ENCODE measurements around the gene CDH19. TPM values are rescaled to one million over a fixed set of nuclear protein-coding genes. Genes with fewer than 3 reads are reported as not detected.

CDH19 gene
- total and polyA plus RNA-seq, 12 donors: 7.2 to 35.8 (median 13.8) TPM

DNA sequence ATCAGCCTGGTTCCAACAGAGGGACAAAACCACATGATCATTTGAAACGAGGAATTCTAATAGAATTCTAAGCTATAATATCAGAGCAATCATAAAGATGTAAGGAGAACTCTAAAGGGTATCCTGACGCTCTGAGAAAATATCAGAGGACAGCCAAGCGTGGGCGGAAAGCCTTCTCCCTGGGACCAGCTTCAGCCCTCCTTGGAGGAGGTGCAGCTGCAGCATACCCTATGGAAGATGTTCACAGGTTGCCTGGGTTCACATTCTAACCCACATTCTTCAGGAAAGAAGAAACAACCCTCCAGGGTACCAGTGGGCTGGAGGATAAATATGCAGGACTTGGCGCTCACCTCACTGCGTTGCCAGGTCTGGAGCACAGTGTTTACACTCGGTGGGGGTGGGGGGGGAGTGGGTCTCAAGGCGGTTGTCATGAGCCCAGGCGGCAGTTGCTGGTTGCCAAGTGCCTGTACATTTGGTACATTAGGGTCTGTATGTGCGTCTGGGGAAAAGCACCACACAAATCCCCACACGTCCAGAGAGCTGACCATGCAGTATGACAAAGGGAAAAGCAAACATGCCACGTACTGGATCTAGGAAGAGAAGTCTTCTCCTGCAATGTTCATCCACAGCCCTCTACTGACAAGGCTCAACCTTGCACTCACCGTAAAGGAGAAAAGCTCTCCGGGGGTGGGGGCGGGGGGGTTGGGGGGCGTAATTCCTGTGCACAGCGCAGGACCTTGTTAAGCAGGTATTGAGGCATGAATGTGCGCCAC is 80.5 kb downstream of the CDH19 start:
- Histone ChIP-seq H3K36me3 (peaks cover 0 to 5% (median 0%) of the 10 kb centered on the region in 9 donors), H3K9me3 (no peaks in the 10 kb centered on the region), H3K4me1 (no peaks in the 10 kb centered on the region), H3K4me3 (no peak overlapping the region), H3K27ac (no peak overlapping the region), H3K27me3 (no peaks in the 10 kb centered on the region)
- 77 to 80% methylated on average over 18 of the region's 18 CpGs for WGBS, 2 donors
- DNase-seq (no peak), ATAC-seq (no peak)
- intact Hi-C loops (cut with DNase I): no loop called here
- TF ChIP-seq, protein P1, sequence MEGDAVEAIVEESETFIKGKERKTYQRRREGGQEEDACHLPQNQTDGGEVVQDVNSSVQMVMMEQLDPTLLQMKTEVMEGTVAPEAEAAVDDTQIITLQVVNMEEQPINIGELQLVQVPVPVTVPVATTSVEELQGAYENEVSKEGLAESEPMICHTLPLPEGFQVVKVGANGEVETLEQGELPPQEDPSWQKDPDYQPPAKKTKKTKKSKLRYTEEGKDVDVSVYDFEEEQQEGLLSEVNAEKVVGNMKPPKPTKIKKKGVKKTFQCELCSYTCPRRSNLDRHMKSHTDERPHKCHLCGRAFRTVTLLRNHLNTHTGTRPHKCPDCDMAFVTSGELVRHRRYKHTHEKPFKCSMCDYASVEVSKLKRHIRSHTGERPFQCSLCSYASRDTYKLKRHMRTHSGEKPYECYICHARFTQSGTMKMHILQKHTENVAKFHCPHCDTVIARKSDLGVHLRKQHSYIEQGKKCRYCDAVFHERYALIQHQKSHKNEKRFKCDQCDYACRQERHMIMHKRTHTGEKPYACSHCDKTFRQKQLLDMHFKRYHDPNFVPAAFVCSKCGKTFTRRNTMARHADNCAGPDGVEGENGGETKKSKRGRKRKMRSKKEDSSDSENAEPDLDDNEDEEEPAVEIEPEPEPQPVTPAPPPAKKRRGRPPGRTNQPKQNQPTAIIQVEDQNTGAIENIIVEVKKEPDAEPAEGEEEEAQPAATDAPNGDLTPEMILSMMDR (IDR thresholded peaks at IDR 0.05): no peak

DNA sequence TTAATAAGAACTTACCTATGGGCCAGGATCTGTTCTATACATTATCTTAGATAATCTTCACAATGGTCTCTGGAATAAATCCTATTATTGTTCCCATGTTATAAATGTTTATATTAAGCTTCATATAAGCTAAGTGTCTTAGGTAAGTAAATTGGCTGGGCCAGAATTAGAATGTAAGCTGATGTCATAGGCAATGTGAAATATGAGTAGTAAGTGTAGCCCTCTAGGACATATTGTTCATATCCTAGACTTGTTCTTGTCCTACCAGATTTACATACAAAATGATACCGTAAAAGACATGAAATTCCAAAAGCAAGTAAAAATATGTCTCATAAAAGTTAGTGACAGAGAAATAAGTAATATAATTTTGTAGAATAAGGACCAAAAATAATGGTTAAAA is 89.9 kb downstream of the CDH19 start:
- Histone ChIP-seq H3K36me3 (no peaks in the 10 kb centered on the region), H3K27ac (no peak overlapping the region), H3K9me3 (no peaks in the 10 kb centered on the region), H3K4me3 (no peak overlapping the region), H3K27me3 (no peaks in the 10 kb centered on the region), H3K4me1 (peaks cover 0 to 4% (median 0%) of the 10 kb centered on the region in 9 donors)
- DNase-seq (no peak), ATAC-seq (no peak)
- WGBS, 2 donors: 79 to 84% methylated on average over 1 of the region's 1 CpG
- TF ChIP-seq, protein P1 (IDR thresholded peaks at IDR 0.05): no peak
- intact Hi-C loops (cut with DNase I): no loop called here

DNA sequence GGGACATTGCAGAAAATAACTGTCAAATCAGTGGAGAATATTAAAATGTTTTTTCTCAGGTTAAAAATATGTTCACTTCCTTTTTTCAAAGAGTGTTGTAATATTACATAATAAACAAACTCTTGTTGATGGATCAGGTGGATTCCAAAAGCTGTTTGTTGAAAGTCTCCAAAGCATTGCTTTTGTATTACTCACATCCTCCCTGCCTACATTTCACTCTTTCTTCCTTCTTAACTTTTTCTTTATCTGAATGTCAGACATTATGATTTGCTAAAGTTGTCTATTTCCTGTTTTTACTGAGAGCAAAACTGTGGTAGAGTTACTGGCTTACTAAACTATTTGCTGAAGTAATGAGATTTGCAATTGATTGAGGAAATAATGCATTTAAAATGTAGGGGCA is 92.1 kb downstream of the CDH19 start:
- no peaks in the 10 kb centered on the region for H3K36me3 ChIP-seq
- intact Hi-C loops (cut with DNase I): no loop called here
- no peak for DNase-seq
- H3K27ac ChIP-seq: no peak overlapping the region
- no peaks in the 10 kb centered on the region for H3K9me3 ChIP-seq
- no peaks in the 10 kb centered on the region for H3K27me3 ChIP-seq
- TF ChIP-seq, protein P1 (IDR thresholded peaks at IDR 0.05): no peak
- ATAC-seq: no peak
- peaks cover 0 to 4% (median 0%) of the 10 kb centered on the region in 9 donors for H3K4me1 ChIP-seq
- no peak overlapping the region for H3K4me3 ChIP-seq

DNA sequence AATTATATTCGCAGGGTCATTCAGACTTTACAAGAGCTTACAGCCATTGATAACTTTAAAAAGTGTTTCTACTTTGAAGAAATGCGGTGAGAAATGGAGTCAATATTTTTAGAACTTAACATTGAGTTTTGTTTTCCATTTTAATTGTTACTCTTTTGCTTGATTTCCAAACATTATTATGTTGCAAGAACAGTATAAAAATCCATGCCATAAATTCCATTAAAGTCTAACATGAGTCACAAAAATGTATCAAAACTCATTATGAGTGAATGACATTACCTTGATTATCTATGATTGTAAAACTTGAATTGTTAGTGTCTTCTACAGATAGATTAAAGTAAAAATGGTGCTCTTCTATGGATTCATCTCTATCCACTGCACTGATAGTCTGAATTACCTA is 92.6 kb downstream of the CDH19 start:
- H3K27ac ChIP-seq: no peak overlapping the region
- H3K36me3 ChIP-seq: no peaks in the 10 kb centered on the region
- TF ChIP-seq, protein P1 (IDR thresholded peaks at IDR 0.05): no peak
- H3K4me1 ChIP-seq: peaks cover 0 to 4% (median 0%) of the 10 kb centered on the region in 9 donors
- no peak for ATAC-seq
- H3K9me3 ChIP-seq: no peaks in the 10 kb centered on the region
- intact Hi-C loops (cut with DNase I): no loop called here
- WGBS, 2 donors: 69 to 88% methylated on average over 2 of the region's 2 CpGs
- DNase-seq: no peak
- H3K4me3 ChIP-seq: no peak overlapping the region
- H3K27me3 ChIP-seq: no peaks in the 10 kb centered on the region

All from heart right ventricle (tissue), 16 donors.